HAP-1 (cell line): ENCODE measurements around the gene PSMG2.
"Not testable (repeated sequence)": the region's sequence is repeated elsewhere in the genome, so short reads cannot be mapped to it uniquely, and the experiment has no call there.

Experiments
- DNase-seq, 2 experiments: peaks; one replicate each; pipeline ENCODE4 v3.0.0-alpha.2; 2016 to 2020; ENCODE audit warnings: low spot score in 2 of 2
- H3K27me3 ChIP-seq: fragments of 250-450 bp; sonication (Bioruptor Pico); 2 replicates; pipeline ENCODE4 v1.5.1; 2020; ENCODE audit warnings: low read depth, mild to moderate bottlenecking, moderate library complexity
- H3K36me3 ChIP-seq: fragments of 250-450 bp; sonication (Bioruptor Pico); replicated peaks from 2 replicates; pipeline ENCODE4 v1.5.1; 2020; ENCODE audit warnings: mild to moderate bottlenecking
- H3K4me1 ChIP-seq: fragments of 250-450 bp; sonication (Bioruptor Pico); 2 replicates; pipeline ENCODE4 v1.5.1; 2020; ENCODE audit warnings: mild to moderate bottlenecking
- H3K4me3 ChIP-seq: fragments of 250-450 bp; sonication (Bioruptor Pico); 2 replicates; pipeline ENCODE4 v1.5.1; 2020; ENCODE audit warnings: mild to moderate bottlenecking, moderate library complexity
- H3K9me3 ChIP-seq: fragments of 250-450 bp; sonication (Bioruptor Pico); 2 replicates; pipeline ENCODE4 v1.5.1; 2020; ENCODE audit warnings: mild to moderate bottlenecking, moderate library complexity
- in situ Hi-C: fragments of 300-500 bp; cut with MboI; formaldehyde crosslinking; loops from 3 replicates; pipeline ENCODE4 v1.14.3; 2020; ENCODE audit warnings: low sequenced_read_pairs, inconsistent platforms, mixed read lengths

PSMG2 gene

GRCh38 chr18:12742453-12742852, 39.6 kb downstream of the PSMG2 start:
- no peak overlapping the region for H3K4me3 ChIP-seq
- DNase-seq = no peak
- no peaks in the 10 kb centered on the region for H3K36me3 ChIP-seq
- no peaks in the 10 kb centered on the region for H3K9me3 ChIP-seq
- H3K27me3 ChIP-seq = no peaks in the 10 kb centered on the region
- H3K4me1 ChIP-seq = peaks cover 7% of the 10 kb centered on the region; the same call in 1 of the 2 replicates
- in situ Hi-C loops = loop anchor here (25.0 kb wide), 1 partner anchor 420 kb away; no protein-coding TSS in a partner anchor

DNA sequence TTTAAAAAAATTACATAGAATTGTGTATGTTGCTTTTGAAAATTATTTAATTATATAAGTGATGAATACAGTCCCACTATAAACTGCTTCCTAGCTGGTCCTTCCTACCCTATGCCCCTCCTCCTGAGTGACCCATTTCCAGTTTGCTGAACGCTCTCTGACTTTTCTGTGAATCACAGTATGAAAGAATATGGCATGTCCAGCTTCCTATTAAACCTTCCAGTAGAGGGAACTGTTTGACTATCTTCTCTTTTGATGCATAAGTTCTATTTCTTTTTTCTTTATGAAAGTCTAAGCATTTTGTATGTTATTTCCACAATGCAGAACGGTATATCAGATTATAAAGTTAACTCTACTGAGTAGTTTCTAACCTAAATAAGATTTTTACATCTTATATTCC, 41.3 kb downstream of the PSMG2 start:
- Histone ChIP-seq H3K36me3 (no peaks in the 10 kb centered on the region), H3K27me3 (no peaks in the 10 kb centered on the region), H3K4me3 (no peak overlapping the region), H3K9me3 (no peaks in the 10 kb centered on the region), H3K4me1 (peaks cover 7% of the 10 kb centered on the region; the same call in 1 of the 2 replicates)
- peak in 1 of 2 experiments; percentile 69 for DNase-seq
- in situ Hi-C loops = loop anchor here (25.0 kb wide), 1 partner anchor 418 kb away; no protein-coding TSS in a partner anchor

- Histone ChIP-seq H3K4me3 (no peak overlapping the region), H3K36me3 (no peaks in the 10 kb centered on the region), H3K4me1 (peaks cover 7% of the 10 kb centered on the region; the same call in 1 of the 2 replicates), H3K9me3 (no peaks in the 10 kb centered on the region), H3K27me3 (no peaks in the 10 kb centered on the region)
- in situ Hi-C loops = loop anchor here (25.0 kb wide), 1 partner anchor 417 kb away; no protein-coding TSS in a partner anchor
- peak in 1 of 2 experiments; percentile 24 for DNase-seq
Observed at GRCh38 chr18:12745095-12745795, 42.4 kb downstream of the PSMG2 start.

DNA sequence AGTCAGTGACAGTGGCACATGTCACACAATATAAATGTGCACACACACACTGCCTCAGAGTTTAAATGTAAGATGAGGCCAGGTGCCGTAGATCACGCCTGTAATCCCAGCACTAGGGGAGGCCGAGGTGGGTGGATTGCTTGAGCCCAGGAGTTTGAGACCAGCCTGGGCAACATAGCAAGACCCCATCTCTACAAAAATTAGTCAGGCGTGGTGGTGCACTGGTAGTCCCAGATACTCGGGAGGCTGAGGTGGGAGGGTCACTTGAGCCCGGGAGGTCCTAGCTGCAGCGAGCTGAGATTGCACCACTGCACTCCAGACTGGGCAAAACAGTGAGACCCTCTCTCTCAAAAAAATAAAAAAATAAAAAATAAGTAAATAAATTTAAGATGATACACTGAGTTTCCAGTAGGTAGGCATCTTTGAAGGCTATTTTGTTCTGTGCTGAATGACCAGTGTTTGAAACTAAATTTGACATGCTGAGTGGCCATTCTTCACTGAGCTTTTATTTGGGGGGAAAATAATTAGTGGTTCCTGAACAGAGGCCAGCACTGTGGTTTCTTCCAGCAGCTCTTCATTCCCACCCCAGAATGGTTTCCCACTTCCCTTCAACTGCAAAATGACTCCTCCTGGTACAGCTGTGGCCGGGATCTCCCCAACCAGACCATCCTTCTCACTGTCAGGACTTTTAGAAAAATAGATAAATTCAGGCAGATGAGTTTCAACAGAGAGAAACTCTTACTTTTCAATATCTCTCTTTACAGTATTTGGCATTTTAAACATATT, 44.9 kb downstream of the PSMG2 start:
- H3K4me3 ChIP-seq = no peak overlapping the region
- in situ Hi-C loops = loop anchor here (25.0 kb wide), 1 partner anchor 415 kb away; no protein-coding TSS in a partner anchor
- H3K9me3 ChIP-seq = no peaks in the 10 kb centered on the region
- H3K4me1 ChIP-seq = peaks cover 7% of the 10 kb centered on the region; the same call in 1 of the 2 replicates
- no peak for DNase-seq
- H3K27me3 ChIP-seq = no peaks in the 10 kb centered on the region
- H3K36me3 ChIP-seq = no peaks in the 10 kb centered on the region

DNA sequence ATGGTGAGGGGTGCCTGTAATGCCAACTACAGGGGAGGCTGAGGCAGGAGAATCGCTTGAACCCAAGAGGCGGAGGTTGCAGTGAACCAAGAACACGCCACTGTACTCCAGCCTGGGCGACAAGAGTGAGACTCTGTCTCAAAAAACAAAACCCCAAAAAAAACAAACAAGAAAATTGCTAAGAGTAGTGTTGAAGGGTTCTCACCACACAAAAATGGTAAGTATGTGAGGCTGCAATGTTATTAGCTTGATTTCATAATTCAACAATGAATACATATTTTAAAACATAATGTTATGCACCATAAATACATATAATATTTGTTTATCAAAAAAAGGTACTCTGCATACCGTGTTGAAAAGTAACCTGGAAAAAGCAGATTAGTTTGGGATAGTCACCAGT, 45.8 kb downstream of the PSMG2 start:
- no peaks in the 10 kb centered on the region for H3K36me3 ChIP-seq
- no peaks in the 10 kb centered on the region for H3K9me3 ChIP-seq
- no peaks in the 10 kb centered on the region for H3K27me3 ChIP-seq
- peaks cover 7% of the 10 kb centered on the region; the same call in 1 of the 2 replicates for H3K4me1 ChIP-seq
- no peak overlapping the region for H3K4me3 ChIP-seq
- no peak for DNase-seq
- in situ Hi-C loops = loop anchor here (25.0 kb wide), 1 partner anchor 414 kb away; no protein-coding TSS in a partner anchor

DNA sequence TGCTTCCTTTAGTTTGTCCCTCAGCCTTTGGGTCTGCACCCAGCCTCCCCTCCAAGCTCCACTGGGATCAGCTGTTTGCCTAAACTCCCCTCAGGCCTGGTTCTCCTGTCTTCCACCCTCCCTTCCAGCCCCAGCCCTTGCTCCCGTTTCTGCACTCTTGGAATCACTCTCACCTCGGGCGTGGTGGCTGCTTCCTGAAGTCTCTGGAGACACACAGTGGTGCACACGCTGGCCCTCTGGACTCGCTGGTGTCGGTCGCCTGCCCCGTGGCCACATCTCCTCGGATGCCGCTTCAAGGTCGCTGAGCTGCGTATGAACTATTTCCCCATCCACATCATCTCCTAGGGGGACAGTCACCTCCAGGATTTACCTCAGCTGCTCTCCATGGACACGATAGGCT, 46.3 kb downstream of the PSMG2 start:
- peaks cover 7% of the 10 kb centered on the region; the same call in 1 of the 2 replicates for H3K4me1 ChIP-seq
- in situ Hi-C loops = loop anchor here (25.0 kb wide), 1 partner anchor 413 kb away; no protein-coding TSS in a partner anchor

GRCh38 chr18:12750076-12750714, 47.4 kb downstream of the PSMG2 start:
- in situ Hi-C loops = no loop called here
- no peak overlapping the region for H3K4me3 ChIP-seq
- no peak for DNase-seq

More for the DNA sequence above, 46.3 kb downstream of the PSMG2 start:
- H3K27me3 ChIP-seq = no peaks in the 10 kb centered on the region
- no peak for DNase-seq
- no peaks in the 10 kb centered on the region for H3K9me3 ChIP-seq
- H3K4me3 ChIP-seq = no peak overlapping the region
- H3K36me3 ChIP-seq = no peaks in the 10 kb centered on the region

GRCh38 chr18:12750715-12751502, 48.1 kb downstream of the PSMG2 start:
- Histone ChIP-seq H3K27me3 (no peaks in the 10 kb centered on the region), H3K4me3 (no peak overlapping the region), H3K9me3 (no peaks in the 10 kb centered on the region), H3K36me3 (no peaks in the 10 kb centered on the region), H3K4me1 (no peaks in the 10 kb centered on the region)
- in situ Hi-C loops = no loop called here
- DNase-seq = no peak

More at GRCh38 chr18:12750076-12750714, 47.4 kb downstream of the PSMG2 start:
- no peaks in the 10 kb centered on the region for H3K36me3 ChIP-seq
- H3K9me3 ChIP-seq = no peaks in the 10 kb centered on the region
- no peaks in the 10 kb centered on the region for H3K27me3 ChIP-seq
- peaks cover 5% of the 10 kb centered on the region; the same call in 1 of the 2 replicates for H3K4me1 ChIP-seq

DNA sequence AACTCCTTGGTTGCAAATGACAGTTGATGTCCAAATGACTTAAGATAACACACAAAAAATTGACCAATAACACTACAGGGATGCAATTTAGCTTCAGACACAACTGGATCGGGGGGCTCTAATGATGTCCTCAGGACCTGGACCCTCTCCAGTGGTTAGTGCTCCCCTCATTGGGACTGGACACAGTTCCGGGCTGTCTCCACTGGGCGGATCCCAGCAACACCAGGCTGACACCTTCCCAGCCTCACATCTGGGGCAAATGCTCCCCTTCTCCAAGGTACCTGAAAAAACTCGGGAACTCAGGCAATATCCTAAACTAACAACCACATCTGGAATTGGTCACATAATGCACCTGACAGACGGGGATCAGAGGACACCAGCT, 48.7 kb downstream of the PSMG2 start:
- in situ Hi-C loops = no loop called here
- Histone ChIP-seq H3K36me3 (no peaks in the 10 kb centered on the region), H3K9me3 (no peaks in the 10 kb centered on the region), H3K4me1 (no peaks in the 10 kb centered on the region), H3K4me3 (no peak overlapping the region), H3K27me3 (no peaks in the 10 kb centered on the region)
- no peak for DNase-seq

GRCh38 chr18:12751891-12752290, 49.0 kb downstream of the PSMG2 start:
- Histone ChIP-seq H3K27me3 (no peaks in the 10 kb centered on the region), H3K36me3 (no peaks in the 10 kb centered on the region), H3K9me3 (no peaks in the 10 kb centered on the region), H3K4me3 (no peak overlapping the region), H3K4me1 (no peaks in the 10 kb centered on the region)
- in situ Hi-C loops = no loop called here
- no peak for DNase-seq

GRCh38 chr18:12754511-12754910, 51.7 kb downstream of the PSMG2 start:
- H3K36me3 ChIP-seq = no peaks in the 10 kb centered on the region
- DNase-seq = no peak
- no peaks in the 10 kb centered on the region for H3K9me3 ChIP-seq
- no peaks in the 10 kb centered on the region for H3K4me1 ChIP-seq
- H3K27me3 ChIP-seq = no peaks in the 10 kb centered on the region
- no peak overlapping the region for H3K4me3 ChIP-seq
- in situ Hi-C loops = no loop called here

DNA sequence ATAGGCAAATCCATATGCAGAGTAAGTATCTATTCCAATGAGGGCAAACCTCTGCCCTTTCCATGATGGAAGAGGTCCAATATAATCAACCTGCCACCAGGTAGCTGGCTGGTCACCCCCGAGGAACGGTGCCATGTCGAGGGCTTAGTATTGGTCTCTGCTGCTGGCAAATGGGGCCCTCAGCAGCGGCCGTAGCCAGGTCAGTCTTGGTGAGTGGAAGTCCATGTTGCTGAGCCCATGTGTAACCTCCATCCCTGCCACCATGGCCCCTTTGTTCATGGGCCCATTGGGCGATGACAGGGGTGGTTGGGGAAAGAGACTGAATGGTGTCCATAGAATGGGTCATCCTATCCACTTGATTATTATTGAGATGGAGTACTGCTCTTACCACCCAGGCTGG, 52.8 kb downstream of the PSMG2 start:
- H3K4me1 ChIP-seq, H3K27me3 ChIP-seq, DNase-seq, H3K9me3 ChIP-seq, H3K36me3 ChIP-seq, in situ Hi-C loops, H3K4me3 ChIP-seq: not testable (repeated sequence)
